Mesodermal cell (in vitro differentiated cells): ENCODE measurements around the gene TBC1D21.

Source experiments
- H3K27ac ChIP-seq: 2 replicates; pipeline ENCODE4 v1.7.0; 2013; ENCODE audit warnings: mild to moderate bottlenecking, low read depth, low read length, moderate library complexity; ENCODE audit not compliant: severe bottlenecking
- H3K36me3 ChIP-seq: 2 replicates; pipeline ENCODE4 v1.7.1; 2013; ENCODE audit warnings: mild to moderate bottlenecking, low read length, moderate library complexity; ENCODE audit not compliant: control insufficient read depth, insufficient read depth
- H3K4me1 ChIP-seq: one replicate; pipeline ENCODE4 v1.7.1; 2013; ENCODE audit warnings: mild to moderate bottlenecking, low read length; ENCODE audit not compliant: insufficient read depth, control insufficient read depth, poor library complexity, severe bottlenecking
- H3K4me3 ChIP-seq: 2 replicates; pipeline ENCODE4 v1.7.0; 2013; ENCODE audit warnings: low read length, control low read depth, mild to moderate bottlenecking; ENCODE audit not compliant: insufficient read depth, poor library complexity, severe bottlenecking; ENCODE audit errors: extremely low read depth
- H3K9me3 ChIP-seq: 2 replicates; pipeline ENCODE4 v1.7.1; 2013; ENCODE audit warnings: mild to moderate bottlenecking, low read length, moderate library complexity; ENCODE audit not compliant: control insufficient read depth
- WGBS, 2 experiments: methylation state at CpG; one replicate each; pipeline ENCODE4 v1.1.5; 2013; ENCODE audit warnings: missing lambda C conversion rate in 2 of 2; ENCODE audit not compliant: insufficient coverage in 2 of 2; 5-methylcytosine and 5-hydroxymethylcytosine counted together

Gene TBC1D21

GRCh38 chr15:73910522-73911303, 37.3 kb downstream of the TBC1D21 start:
- Histone ChIP-seq H3K36me3 (peaks cover 2% of the 10 kb centered on the region), H3K4me3 (no peak overlapping the region), H3K27ac (no peak overlapping the region), H3K9me3 (peaks cover under 1% of the 10 kb centered on the region), H3K4me1 (peaks cover 12% of the 10 kb centered on the region)
- WGBS, 2 experiments: 75 to 86% methylated on average over 3 to 4 of the region's 7 CpGs

GRCh38 chr15:73912030-73912596, 38.7 kb downstream of the TBC1D21 start:
- no peak overlapping the region for H3K27ac ChIP-seq
- H3K4me1 ChIP-seq: peaks cover 11% of the 10 kb centered on the region
- H3K9me3 ChIP-seq: peaks cover 7% of the 10 kb centered on the region
- H3K4me3 ChIP-seq: no peak overlapping the region
- no CpG with 5 or more reads among the region's 7 CpGs for WGBS, 2 experiments
- H3K36me3 ChIP-seq: peaks cover 10% of the 10 kb centered on the region

GRCh38 chr15:73914145-73914544, 40.8 kb downstream of the TBC1D21 start:
- peaks cover 7% of the 10 kb centered on the region for H3K9me3 ChIP-seq
- no peak overlapping the region for H3K4me3 ChIP-seq
- H3K36me3 ChIP-seq: peaks cover 24% of the 10 kb centered on the region
- H3K27ac ChIP-seq: no peak overlapping the region
- 83 to 87% methylated on average over 2 of the region's 3 CpGs for WGBS, 2 experiments
- H3K4me1 ChIP-seq: peaks cover 7% of the 10 kb centered on the region

GRCh38 chr15:73915082-73915481, 41.7 kb downstream of the TBC1D21 start:
- H3K27ac ChIP-seq: no peak overlapping the region
- peaks cover 7% of the 10 kb centered on the region for H3K9me3 ChIP-seq
- WGBS, 2 experiments: no CpG with 5 or more reads among the region's 2 CpGs
- no peak overlapping the region for H3K4me3 ChIP-seq
- peaks cover 5% of the 10 kb centered on the region for H3K4me1 ChIP-seq
- peaks cover 31% of the 10 kb centered on the region for H3K36me3 ChIP-seq

- H3K4me1 ChIP-seq: peaks cover 29% of the 10 kb centered on the region
- H3K4me3 ChIP-seq: no peak overlapping the region
- H3K9me3 ChIP-seq: peaks cover 7% of the 10 kb centered on the region
- no peak overlapping the region for H3K27ac ChIP-seq
- H3K36me3 ChIP-seq: peaks cover 31% of the 10 kb centered on the region
- 93 to 96% methylated on average over 2 of the region's 3 CpGs for WGBS, 2 experiments
These were observed 45.4 kb downstream of the TBC1D21 start for GRCh38 chr15:73918784-73919183.

GRCh38 chr15:73919706-73920105, 46.3 kb downstream of the TBC1D21 start:
- 89 to 96% methylated on average over 4 of the region's 6 CpGs for WGBS, 2 experiments
- Histone ChIP-seq H3K4me3 (no peak overlapping the region), H3K27ac (no peak overlapping the region), H3K9me3 (peaks cover 7% of the 10 kb centered on the region), H3K4me1 (peaks cover 39% of the 10 kb centered on the region), H3K36me3 (peaks cover 31% of the 10 kb centered on the region)

- Histone ChIP-seq H3K4me1 (peaks cover 50% of the 10 kb centered on the region), H3K4me3 (no peak overlapping the region), H3K27ac (no peak overlapping the region), H3K9me3 (peaks cover under 1% of the 10 kb centered on the region), H3K36me3 (peaks cover 22% of the 10 kb centered on the region)
- WGBS, 2 experiments: 88 to 96% methylated on average over 4 of the region's 4 CpGs
These were observed 48.0 kb downstream of the TBC1D21 start for GRCh38 chr15:73921254-73921925.

GRCh38 chr15:73922186-73923151, 49.1 kb downstream of the TBC1D21 start:
- Histone ChIP-seq H3K9me3 (no peaks in the 10 kb centered on the region), H3K4me1 (peaks cover 50% of the 10 kb centered on the region), H3K36me3 (peaks cover 21% of the 10 kb centered on the region), H3K27ac (peak overlapping the region; percentile 82), H3K4me3 (no peak overlapping the region)
- WGBS, 2 experiments: 21 to 29% methylated on average over 9 to 10 of the region's 19 CpGs

GRCh38 chr15:73923156-73923487, 49.8 kb downstream of the TBC1D21 start:
- Histone ChIP-seq H3K27ac (peak overlapping the region; percentile 82), H3K4me3 (no peak overlapping the region), H3K4me1 (peaks cover 52% of the 10 kb centered on the region), H3K9me3 (no peaks in the 10 kb centered on the region), H3K36me3 (peaks cover 16% of the 10 kb centered on the region)
- 43 to 78% methylated on average over 4 to 5 of the region's 7 CpGs for WGBS, 2 experiments

- 77 to 79% methylated on average over 2 to 6 of the region's 6 CpGs for WGBS, 2 experiments
- Histone ChIP-seq H3K36me3 (peaks cover 11% of the 10 kb centered on the region), H3K27ac (peak overlapping the region; percentile 82), H3K9me3 (no peaks in the 10 kb centered on the region), H3K4me3 (no peak overlapping the region), H3K4me1 (peaks cover 56% of the 10 kb centered on the region)
These were observed 50.3 kb downstream of the TBC1D21 start for GRCh38 chr15:73923488-73924164.
